HG03575 (cell line): ENCODE measurements around the gene DUSP28.

Experiments
- ATAC-seq: cut with Tn5 transposase; IDR thresholded peaks from one replicate; pipeline ENCODE4 v1.9.1; 2021; ENCODE audit not compliant: unreplicated experiment, insufficient number of reproducible peaks, low FRiP score; ENCODE audit errors: extremely low read depth

DUSP28 gene

DNA sequence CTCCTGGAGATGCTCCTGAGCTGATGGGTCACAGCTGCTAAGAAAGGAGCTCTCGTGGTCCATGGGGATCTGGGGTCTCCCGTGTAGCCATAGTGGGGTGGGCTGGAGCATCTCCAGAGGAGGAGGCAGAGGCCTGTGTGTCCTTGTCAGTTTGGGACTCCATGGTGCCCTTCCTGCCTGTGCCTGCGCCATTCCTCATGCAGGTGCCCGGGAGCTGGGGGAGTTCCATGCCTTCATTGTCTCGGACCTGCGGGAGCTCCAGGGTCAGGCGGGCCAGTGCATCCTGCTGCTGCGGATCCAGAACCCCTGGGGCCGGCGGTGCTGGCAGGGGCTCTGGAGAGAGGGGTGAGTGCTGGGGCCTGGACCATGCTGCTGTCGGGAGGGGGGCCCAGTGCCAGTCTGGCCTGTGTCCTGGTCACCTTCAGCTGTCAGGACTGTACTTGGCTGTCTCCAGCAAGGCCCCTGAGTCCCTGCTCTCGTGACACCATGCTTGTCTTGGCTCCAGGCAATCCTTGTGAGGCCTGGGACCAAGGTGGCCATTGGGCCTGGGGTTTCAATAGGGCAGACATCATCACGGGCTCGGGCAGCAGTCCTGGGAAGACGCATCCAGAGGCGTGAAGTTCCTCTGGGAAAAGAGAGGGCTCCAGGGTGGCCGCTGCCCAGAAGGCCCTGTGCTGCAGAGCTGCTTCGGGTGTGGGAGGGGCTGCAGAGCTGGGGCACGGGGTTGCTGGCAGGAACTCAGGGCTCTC is 33.7 kb downstream of the DUSP28 start:
- no peak for ATAC-seq

DNA sequence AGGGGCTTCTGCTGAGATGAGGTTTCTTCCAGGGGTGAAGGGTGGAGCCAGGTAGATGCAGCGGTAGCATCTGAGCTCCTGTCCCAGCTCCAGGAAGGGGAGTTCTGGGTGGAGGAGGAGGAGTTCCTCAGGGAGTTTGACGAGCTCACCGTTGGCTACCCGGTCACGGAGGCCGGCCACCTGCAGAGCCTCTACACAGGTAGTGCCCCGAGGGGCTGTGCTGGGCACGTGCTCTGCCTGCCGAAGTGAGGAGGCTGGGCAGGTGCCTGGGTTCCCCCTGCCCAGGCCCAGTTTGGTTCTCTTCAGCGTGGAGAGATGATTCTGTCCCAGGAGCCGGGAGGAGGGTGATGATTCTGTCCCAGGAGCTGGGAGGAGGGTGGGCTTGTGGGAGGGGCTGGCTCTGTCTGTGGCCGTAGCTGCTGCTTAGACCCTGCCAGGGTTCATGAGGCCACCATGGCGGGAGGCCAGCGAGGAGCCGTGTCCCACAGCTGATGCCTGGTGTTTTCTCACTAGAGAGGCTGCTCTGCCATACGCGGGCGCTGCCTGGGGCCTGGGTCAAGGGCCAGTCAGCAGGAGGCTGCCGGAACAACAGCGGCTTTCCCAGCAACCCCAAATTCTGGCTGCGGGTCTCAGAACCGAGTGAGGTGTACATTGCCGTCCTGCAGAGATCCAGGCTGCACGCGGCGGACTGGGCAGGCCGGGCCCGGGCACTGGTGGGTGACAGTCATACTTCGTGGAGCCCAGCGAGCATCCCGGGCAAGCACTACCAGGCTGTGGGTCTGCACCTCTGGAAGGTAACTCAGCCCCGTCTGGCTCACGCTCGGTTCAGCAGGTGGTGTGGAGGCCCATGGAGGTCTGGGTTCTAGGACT is 34.6 kb downstream of the DUSP28 start:
- no peak for ATAC-seq

- no peak for ATAC-seq
Observed at GRCh38 chr2:240595381-240596079, 35.4 kb downstream of the DUSP28 start.

DNA sequence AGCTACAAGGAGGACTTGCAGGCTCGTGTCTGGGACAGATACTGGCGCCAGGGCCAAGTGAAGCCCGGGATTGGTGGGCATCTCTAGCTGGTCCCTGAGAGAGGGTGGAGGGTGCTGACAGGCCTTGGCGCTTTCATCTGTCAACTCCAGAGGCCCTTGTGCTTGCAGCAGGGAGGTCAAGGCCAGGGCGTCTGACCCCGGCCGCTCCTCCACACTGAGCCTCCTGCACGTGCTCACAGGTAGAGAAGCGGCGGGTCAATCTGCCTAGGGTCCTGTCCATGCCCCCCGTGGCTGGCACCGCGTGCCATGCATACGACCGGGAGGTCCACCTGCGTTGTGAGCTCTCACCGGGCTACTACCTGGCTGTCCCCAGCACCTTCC is 35.9 kb downstream of the DUSP28 start:
- no peak for ATAC-seq

- no peak for ATAC-seq
Observed at GRCh38 chr2:240596491-240596931, 36.4 kb downstream of the DUSP28 start.

- ATAC-seq, result no peak
Observed at GRCh38 chr2:240597054-240597418, 36.9 kb downstream of the DUSP28 start.

DNA sequence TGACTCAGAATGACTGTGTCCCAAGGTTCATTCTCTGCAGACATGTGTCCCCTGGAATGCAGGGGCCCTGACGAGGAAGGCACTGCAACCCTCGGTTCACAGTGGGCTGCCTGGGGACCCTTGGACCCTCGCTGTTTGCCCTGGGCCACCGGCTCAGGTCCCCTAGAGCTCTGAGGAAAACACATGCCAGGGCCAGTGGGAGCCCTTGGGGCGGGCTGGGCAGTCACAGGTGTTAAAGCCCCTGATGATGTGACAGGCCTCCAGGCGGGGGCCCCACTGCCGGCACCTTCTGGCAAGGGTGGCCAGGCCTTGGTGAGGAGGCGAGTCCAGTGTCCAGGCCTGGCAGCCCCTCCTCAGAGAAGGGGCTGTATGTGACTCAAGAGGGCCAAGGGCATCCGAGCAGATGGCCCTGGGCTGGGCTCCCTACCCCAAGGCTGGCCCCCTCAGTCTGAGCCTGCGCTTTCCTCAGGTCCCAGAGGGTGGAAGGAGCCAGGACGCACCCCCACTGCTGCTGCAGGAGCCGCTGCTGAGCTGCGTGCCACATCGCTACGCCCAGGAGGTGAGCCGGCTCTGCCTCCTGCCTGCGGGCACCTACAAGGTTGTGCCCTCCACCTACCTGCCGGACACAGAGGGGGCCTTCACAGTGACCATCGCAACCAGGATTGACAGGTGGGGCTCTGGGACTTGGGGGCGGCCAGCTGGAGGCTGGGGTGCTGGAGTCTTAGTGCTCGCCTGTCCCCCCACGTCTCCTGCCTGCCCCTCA is 37.4 kb downstream of the DUSP28 start:
- no peak for ATAC-seq

DNA sequence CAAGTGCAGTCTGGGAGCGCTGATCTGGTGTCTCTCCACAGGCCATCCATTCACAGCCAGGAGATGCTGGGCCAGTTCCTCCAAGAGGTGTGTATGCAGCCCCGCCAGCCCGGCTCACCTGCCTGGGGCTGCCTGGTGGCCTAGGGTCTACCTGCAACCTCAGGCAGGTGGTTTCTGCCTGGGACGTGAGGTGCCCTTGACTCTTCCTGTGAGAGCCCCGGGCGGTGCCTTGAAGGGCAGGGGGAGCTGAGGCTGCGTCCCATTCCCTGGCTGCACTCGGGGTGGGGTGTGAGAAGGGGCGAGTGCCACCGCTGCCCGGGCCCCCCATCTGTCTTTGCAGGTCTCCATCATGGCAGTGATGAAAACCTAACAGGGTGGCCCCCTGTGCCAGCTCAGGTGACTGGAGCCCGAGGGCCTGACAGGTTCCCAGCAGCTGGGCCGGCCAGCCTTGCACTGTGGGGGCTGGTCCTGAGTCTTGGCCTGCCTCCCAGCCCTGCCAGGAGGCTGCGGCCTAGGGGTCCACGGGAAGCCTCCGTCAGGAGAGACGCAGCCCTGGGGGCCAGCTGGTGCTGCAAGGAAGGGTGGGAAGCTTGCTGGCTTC is 38.3 kb downstream of the DUSP28 start:
- ATAC-seq, result no peak

- no peak for ATAC-seq
Observed at GRCh38 chr2:240599141-240599583, 39.0 kb downstream of the DUSP28 start.

- no peak for ATAC-seq
Observed at GRCh38 chr2:240600451-240600961, 40.3 kb downstream of the DUSP28 start.

DNA sequence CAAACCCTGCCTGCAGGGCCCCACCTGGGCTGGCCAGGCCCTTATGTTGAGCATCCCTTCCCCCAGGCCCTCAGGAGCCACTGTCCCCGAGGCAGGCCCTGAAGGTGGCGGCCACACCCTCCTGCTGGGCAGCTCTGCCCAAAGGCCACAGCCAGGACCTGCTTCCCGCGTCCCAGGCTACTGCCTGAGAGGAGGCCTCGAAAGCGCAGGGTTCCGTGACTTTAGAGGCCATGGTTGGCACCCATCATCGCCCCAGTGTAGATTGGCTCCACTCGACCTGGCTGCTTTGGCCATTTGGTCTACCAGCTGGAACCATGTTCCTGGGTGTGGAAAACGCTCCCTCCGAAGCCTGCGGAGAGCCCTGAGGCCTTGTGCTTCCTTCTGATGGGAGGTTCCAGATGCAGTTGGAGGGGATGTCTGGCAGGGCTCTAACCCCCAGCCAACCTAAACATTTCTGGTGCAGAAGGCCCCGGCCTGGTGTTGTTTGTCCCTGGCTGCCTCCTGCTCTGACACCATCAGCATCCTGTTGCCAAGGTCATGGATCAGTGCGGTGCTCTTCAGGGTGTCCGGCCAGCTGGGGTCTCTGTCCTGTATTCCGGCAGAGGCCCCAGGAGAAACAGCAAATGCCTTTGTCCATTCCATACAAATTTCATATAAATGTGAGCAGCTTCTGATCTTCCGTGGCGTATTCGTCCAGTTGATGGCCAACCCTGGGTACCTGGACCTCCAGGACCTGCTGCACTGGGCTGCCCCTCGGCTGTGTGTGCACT is 41.1 kb downstream of the DUSP28 start:
- ATAC-seq, result no peak

- no peak for ATAC-seq
Observed at GRCh38 chr2:240601831-240602160, 41.6 kb downstream of the DUSP28 start.

DNA sequence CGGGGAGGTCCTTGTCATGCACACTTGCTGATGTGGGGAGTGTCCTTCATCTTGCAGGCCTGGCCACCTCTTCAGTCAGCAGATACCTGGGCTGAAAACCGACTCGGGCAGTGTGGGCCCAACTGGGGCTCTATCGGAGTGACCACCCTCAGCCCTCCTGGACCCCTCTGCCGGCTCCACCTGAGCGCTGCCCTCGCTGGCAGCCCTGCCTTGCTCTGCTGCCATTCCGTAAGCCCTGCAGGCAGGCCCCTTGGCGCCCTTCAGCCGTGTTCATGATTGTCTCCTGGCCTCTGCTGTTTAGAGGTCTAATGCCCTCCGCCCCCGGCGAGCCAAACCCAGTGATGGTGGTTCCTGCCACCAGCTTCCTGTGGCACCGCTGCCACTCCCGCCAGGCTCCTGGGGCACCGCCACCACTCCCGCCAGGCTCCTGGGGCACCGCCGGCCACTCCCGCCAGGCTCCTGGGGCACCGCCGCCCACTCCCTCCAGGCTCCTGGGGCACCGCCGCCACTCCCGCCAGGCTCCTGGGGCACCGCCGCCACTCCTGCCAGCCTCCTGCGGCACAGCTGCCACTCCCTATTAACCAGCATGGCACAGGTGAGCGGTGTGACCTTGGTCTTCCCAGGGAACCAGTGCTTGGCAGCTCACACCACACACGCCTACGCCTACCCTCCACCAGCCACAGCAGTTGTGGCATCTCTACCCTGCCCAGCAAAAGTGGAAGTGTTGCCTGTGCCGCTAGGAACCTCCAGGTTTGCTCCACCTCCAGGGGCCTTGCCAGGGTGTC is 42.3 kb downstream of the DUSP28 start:
- no peak for ATAC-seq

GRCh38 chr2:240603081-240603835 is 43.1 kb downstream of the DUSP28 start:
- no peak for ATAC-seq

DNA sequence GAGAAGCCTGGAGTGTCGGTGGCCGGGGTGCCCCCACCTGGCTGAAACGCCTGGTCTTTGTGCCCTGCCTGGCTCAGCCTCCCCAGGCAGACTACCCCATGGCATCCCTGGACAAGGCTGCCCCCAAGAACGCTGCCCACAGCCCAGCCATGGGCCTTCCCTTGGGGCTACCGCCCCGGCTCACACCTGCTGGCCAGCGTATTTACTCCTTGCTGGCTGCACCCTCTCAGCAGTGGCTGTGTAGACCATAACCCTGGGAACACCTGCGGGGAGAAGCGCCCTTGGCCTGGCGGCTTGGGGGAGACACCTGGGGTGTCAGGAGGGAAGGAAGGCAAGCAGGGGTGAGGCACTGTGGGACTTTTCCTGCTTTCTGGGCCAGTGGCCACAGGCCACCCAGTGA is 43.7 kb downstream of the DUSP28 start:
- no peak for ATAC-seq

GRCh38 chr2:240604291-240604938 is 44.3 kb downstream of the DUSP28 start:
- no peak for ATAC-seq
